Fibroblast of lung (primary cell): Measurements from ENCODE around the gene PLSCR4. TPM values are rescaled to one million over a fixed set of nuclear protein-coding genes. Genes with fewer than 3 reads are reported as not detected.

Experiments
- DNase-seq, 2 donors: peaks; one replicate each; pipeline versions ENCODE4 v3.0.0 to v3.0.0-alpha.2; 2010; ENCODE audit warnings: low read depth in 2 of 2
- H2AFZ ChIP-seq: 2 replicates; pipeline ENCODE4 v1.5.1; 2012; ENCODE audit warnings: low read length, control low read depth, inconsistent platforms
- H3K27ac ChIP-seq: 2 replicates; pipeline ENCODE4 v1.5.1; 2011; ENCODE audit warnings: low read length, control low read depth; ENCODE audit not compliant: insufficient read depth
- H3K27me3 ChIP-seq: 2 replicates; pipeline ENCODE4 v1.5.1; 2011; ENCODE audit warnings: mild to moderate bottlenecking, low read length; ENCODE audit not compliant: control insufficient read depth, insufficient read depth
- H3K36me3 ChIP-seq: 2 replicates; pipeline ENCODE4 v1.5.1; 2011; ENCODE audit warnings: low read length; ENCODE audit not compliant: control insufficient read depth, insufficient read depth
- H3K4me1 ChIP-seq: 2 replicates; pipeline ENCODE4 v1.5.1; 2011; ENCODE audit warnings: low read length; ENCODE audit not compliant: control insufficient read depth, insufficient read depth; ENCODE audit errors: extremely low read depth
- H3K4me2 ChIP-seq: 2 replicates; pipeline ENCODE4 v1.5.1; 2011; ENCODE audit warnings: low read length, control low read depth; ENCODE audit not compliant: insufficient read depth; ENCODE audit errors: extremely low read depth
- H3K4me3 ChIP-seq, 4 experiments: fragments of 200-600 bp in 1 of 4; sonication (generic) in 1 of 4; replicated peaks in 1 of 4; 2 replicates each; pipeline ENCODE4 v1.5.1; 2011 to 2016; ENCODE audit warnings: low read length in 4 of 4, low read depth in 3 of 4, mild to moderate bottlenecking in 3 of 4, control low read depth in 2 of 4, inconsistent platforms in 1 of 4, mixed read lengths in 1 of 4; ENCODE audit not compliant: insufficient read depth in 1 of 4; ENCODE audit errors: control extremely low read depth in 1 of 4
- H3K79me2 ChIP-seq: 2 replicates; pipeline ENCODE4 v1.5.1; 2012; ENCODE audit warnings: mild to moderate bottlenecking, low read length, inconsistent platforms; ENCODE audit not compliant: control insufficient read depth, insufficient read depth
- H3K9ac ChIP-seq: 2 replicates; pipeline ENCODE4 v1.5.1; 2011; ENCODE audit warnings: mild to moderate bottlenecking, low read length, control low read depth; ENCODE audit not compliant: insufficient read depth
- H3K9me3 ChIP-seq: 2 replicates; pipeline ENCODE4 v1.5.1; 2012; ENCODE audit warnings: low read depth, low read length; ENCODE audit not compliant: control insufficient read depth, insufficient read depth
- H4K20me1 ChIP-seq: 2 replicates; pipeline ENCODE4 v1.5.1; 2011; ENCODE audit warnings: low read length; ENCODE audit not compliant: control insufficient read depth, insufficient read depth; ENCODE audit errors: extremely low read depth
- EZH2 ChIP-seq: IDR thresholded peaks from 2 replicates; pipeline ENCODE4 v1.5.1; 2012; ENCODE audit warnings: low read length, control low read depth, mild to moderate bottlenecking; ENCODE audit errors: missing control alignments
- polyA plus RNA-seq, 2 donors: library from polyadenylated mRNA; depleted of rRNA in 1 of 2; stranded (reverse) in 1 of 2; unstranded in 1 of 2; fragments of >200 nt; gene quantifications; 2 replicates each; pipeline ENCODE4 v1.2.1, GENCODE V29; 2011 to 2012; ENCODE audit warnings: missing spikeins in 1 of 2
- total RNA-seq: library from RNA; depleted of rRNA; stranded (reverse); fragments of >200 nt; gene quantifications from 2 replicates; pipeline ENCODE4 v1.2.1, GENCODE V29; 2014
- TF ChIP-seq, protein P1 (sequence below), 2 donors: IDR thresholded peaks in 1 of 2; conservative IDR thresholded peaks in 1 of 2; 1 replicate in 1 of 2; 2 replicates in 1 of 2; pipeline ENCODE4 v1.5.1; 2011 to 2012; ENCODE audit warnings: low read length in 2 of 2, control low read depth in 1 of 2, inconsistent platforms in 1 of 2, low read depth in 1 of 2, mild to moderate bottlenecking in 1 of 2

PLSCR4 gene
- total and polyA plus RNA-seq, 2 donors (not counting 1 experiment from before 2014, with no cell fraction given) = 36.7 to 57.6 TPM

- no peak overlapping the region for H2AFZ ChIP-seq
- H3K4me1 ChIP-seq = no peaks in the 10 kb centered on the region
- no peaks in the 10 kb centered on the region for H4K20me1 ChIP-seq
- no peaks in the 10 kb centered on the region for H3K9me3 ChIP-seq
- H3K4me2 ChIP-seq = peak overlapping the region; percentile 53
- no peaks in the 10 kb centered on the region for H3K36me3 ChIP-seq
- H3K9ac ChIP-seq = no peak overlapping the region
- H3K4me3 ChIP-seq = no peak overlapping the region
- no peak overlapping the region for H3K27ac ChIP-seq
- peak; percentile 27 to 43 for DNase-seq
- TF ChIP-seq, protein P1, sequence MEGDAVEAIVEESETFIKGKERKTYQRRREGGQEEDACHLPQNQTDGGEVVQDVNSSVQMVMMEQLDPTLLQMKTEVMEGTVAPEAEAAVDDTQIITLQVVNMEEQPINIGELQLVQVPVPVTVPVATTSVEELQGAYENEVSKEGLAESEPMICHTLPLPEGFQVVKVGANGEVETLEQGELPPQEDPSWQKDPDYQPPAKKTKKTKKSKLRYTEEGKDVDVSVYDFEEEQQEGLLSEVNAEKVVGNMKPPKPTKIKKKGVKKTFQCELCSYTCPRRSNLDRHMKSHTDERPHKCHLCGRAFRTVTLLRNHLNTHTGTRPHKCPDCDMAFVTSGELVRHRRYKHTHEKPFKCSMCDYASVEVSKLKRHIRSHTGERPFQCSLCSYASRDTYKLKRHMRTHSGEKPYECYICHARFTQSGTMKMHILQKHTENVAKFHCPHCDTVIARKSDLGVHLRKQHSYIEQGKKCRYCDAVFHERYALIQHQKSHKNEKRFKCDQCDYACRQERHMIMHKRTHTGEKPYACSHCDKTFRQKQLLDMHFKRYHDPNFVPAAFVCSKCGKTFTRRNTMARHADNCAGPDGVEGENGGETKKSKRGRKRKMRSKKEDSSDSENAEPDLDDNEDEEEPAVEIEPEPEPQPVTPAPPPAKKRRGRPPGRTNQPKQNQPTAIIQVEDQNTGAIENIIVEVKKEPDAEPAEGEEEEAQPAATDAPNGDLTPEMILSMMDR (conservative IDR thresholded peaks at IDR 0.05 in 1 of 2, IDR thresholded peaks at IDR 0.05 in 1 of 2; ENCODE audit: low read depth in 1 of 2, low read length in 2 of 2) = no peak
- TF ChIP-seq EZH2 = no peak
- H3K79me2 ChIP-seq = no peaks in the 10 kb centered on the region
- H3K27me3 ChIP-seq = no peaks in the 10 kb centered on the region
These were observed 30.0 kb upstream of the PLSCR4 start for GRCh38 chr3:146280864-146281263.

- no peak for TF ChIP-seq EZH2
- no peaks in the 10 kb centered on the region for H3K4me1 ChIP-seq
- H2AFZ ChIP-seq = no peak overlapping the region
- DNase-seq = no peak
- no peaks in the 10 kb centered on the region for H3K9me3 ChIP-seq
- H3K36me3 ChIP-seq = no peaks in the 10 kb centered on the region
- H4K20me1 ChIP-seq = no peaks in the 10 kb centered on the region
- no peak overlapping the region for H3K4me2 ChIP-seq
- H3K27me3 ChIP-seq = no peaks in the 10 kb centered on the region
- no peak overlapping the region for H3K9ac ChIP-seq
- no peak overlapping the region for H3K4me3 ChIP-seq
- no peak overlapping the region for H3K27ac ChIP-seq
- H3K79me2 ChIP-seq = no peaks in the 10 kb centered on the region
These were observed 29.0 kb upstream of the PLSCR4 start for GRCh38 chr3:146279951-146280350.

DNA sequence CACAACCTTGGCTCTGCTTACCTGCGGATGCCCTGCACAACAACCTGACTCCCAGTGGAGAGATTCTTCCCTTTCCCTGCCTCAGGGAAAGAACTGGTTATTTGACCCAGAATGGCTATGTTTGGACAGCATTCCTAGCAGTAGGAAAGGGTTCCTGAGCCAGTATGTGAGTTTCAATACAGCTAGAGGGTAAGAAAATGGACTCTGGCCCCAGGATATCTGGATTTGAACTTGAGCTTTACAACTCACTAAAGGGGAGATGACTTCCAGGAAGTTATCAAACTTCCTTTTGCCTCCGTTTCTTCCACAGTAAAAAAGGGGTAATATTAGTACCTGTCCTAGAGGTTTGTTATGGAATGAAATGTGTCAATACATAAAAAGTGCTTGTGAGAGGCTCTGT is 28.1 kb upstream of the PLSCR4 start:
- Histone ChIP-seq H3K9me3 (no peaks in the 10 kb centered on the region), H3K36me3 (no peaks in the 10 kb centered on the region), H3K4me3 (no peak overlapping the region), H3K27me3 (no peaks in the 10 kb centered on the region), H2AFZ (no peak overlapping the region), H3K9ac (no peak overlapping the region), H3K27ac (no peak overlapping the region), H4K20me1 (no peaks in the 10 kb centered on the region), H3K4me1 (no peaks in the 10 kb centered on the region), H3K79me2 (no peaks in the 10 kb centered on the region), H3K4me2 (no peak overlapping the region)
- no peak for DNase-seq
- TF ChIP-seq EZH2 = no peak
- TF ChIP-seq, protein P1 (conservative IDR thresholded peaks at IDR 0.05 in 1 of 2, IDR thresholded peaks at IDR 0.05 in 1 of 2; ENCODE audit: low read depth in 1 of 2, low read length in 2 of 2) = no peak
